HG03520 (cell line): ENCODE results near the gene IQCH.
"Not testable (repeated sequence)": the region's sequence is repeated elsewhere in the genome, so short reads cannot be mapped to it uniquely, and the experiment has no call there.

Experiments used
- ATAC-seq: cut with Tn5 transposase; IDR thresholded peaks from one replicate; pipeline ENCODE4 v1.9.1; 2021; ENCODE audit warnings: mild to moderate bottlenecking, moderate library complexity; ENCODE audit not compliant: unreplicated experiment

Gene IQCH

DNA sequence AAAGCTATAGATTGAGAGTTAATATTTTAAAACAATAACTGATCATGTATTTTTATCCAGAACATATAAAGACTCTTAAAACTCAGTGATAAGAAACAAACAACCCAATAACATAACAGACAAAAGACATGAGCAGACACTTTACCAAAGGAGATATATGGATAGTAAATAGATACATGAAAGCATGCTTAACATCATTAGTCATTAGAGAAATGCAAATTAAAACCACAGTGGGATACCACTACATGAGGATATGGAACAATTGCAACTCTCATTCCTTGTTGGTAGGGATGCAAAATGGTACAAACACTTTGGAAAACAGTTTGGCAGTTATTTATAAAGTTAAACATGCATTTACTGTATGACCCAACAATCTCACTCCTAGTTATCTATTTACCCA is 95.0 kb downstream of the IQCH start:
- no peak for ATAC-seq

DNA sequence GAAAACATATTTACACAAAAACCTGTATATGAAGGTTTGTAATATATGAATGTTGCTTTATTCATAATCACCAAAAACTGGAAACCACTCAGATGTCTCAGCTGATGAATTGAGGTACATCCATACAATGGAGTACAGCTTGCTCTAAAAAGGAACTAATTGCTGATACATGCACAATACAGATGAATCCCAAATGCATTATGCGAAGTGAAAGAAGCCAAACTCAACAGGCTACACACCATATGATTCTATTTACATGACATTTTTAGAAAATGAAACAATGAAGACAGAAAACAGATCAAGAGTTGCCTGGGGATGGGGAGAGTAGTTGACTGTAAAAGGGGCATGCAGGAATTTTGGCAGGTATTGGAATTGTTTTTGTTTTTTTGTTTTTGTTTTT is 95.5 kb downstream of the IQCH start:
- ATAC-seq, result no peak

DNA sequence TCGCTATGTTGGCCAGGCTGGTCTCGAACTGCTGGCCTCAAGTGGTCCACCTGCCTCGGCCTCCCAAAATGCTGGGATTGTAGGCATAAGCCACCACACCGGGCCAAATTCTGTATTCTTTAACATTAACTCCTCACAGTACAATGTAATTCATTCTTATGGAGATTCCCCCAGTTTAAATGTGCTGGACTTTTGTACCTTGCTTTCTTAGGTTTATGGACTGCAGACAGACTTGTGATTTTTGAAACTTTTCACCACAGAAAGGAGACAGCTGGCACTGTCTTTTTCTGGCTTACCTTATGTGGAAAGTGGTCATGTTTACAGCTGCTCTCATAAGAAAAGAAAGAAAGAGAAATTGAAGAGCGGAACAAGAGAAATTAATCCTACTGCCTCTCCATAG is 103.8 kb downstream of the IQCH start:
- no peak for ATAC-seq

DNA sequence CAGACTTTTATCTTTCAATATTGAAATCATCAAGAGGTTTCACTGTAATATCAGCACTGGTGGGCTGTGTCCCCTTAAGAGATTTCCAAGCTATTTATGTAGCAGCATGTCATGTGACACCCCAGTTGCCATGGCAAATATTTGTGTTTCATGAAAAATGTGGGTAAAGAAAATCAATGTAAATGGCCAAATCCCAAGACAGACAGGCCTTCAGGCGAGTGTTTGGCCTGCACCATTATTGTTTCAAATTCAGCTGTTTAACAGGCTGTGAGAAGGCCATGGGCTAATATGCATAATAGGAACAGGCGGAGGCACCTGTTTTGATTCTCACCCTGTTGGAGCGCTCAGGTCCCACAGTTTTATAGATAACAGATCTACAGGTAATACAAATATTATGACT is 104.2 kb downstream of the IQCH start:
- ATAC-seq, result no peak

DNA sequence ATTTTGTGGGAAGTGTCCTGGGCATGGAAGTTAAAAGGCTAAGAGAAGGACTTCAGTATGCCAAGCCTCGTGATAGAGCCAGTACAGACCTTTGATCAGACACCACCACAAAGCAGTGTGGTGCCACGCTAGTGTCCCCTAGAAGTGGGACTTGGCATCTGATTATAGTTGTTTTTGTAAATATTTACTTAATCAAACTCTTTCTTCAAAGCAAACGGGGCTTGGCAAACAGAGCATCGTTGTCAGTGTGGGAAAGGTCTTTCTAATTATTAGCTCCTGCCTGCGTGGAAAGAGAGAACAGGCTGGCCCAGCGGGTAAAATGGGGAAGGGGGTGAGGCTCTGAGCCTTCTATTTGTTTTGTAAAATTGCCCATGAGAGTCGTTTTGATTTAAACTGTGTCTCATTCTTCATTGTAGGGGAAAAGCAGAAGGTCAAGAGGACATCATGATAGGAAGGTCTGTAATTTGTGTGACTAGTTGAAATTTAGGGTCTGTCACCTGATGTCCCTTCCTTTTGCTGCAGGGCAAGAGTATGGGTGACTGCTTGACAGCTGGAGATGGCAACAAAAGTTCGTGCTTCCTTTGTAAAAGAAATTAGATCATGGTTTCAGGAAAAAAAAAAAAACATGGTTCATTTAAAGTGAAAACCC is 105.0 kb downstream of the IQCH start:
- ATAC-seq, result no peak

DNA sequence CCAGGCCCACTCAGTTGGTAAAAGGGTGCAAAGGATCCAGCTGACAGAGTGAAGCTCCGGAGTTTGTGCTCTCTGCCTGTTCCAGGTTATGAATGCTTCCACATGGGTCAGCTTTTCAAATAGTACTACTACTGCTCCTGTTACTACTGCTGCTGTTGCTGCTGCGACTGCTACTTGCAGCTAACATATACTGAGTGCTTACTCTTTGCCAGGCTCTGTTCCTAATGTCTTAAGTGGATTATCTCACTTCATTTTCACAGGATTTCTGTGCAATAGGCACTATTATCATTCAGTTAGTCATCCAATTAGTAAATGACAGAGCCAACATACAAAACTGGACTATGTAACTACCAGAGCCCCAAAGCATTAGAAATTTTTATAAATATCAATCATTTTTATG is 106.5 kb downstream of the IQCH start:
- no peak for ATAC-seq

DNA sequence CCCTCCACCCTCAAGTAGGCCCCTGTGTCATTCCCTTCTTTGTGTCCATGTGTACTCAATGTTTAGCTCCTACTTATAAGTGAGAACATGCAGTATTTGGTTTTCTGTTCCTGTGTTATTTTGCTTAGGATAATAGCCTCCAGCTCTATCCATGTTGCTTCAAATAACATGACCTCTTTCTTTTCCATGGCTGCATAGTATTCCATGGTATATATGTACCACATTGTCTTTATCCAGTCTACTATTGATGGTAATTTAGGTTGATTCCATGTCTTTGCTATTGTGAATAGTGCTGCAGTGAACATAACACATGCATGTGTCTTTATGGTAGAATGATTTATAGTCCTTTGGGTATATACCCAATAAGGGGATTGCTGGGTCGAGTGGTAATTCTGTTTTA is 109.1 kb downstream of the IQCH start:
- not testable (repeated sequence) for ATAC-seq

DNA sequence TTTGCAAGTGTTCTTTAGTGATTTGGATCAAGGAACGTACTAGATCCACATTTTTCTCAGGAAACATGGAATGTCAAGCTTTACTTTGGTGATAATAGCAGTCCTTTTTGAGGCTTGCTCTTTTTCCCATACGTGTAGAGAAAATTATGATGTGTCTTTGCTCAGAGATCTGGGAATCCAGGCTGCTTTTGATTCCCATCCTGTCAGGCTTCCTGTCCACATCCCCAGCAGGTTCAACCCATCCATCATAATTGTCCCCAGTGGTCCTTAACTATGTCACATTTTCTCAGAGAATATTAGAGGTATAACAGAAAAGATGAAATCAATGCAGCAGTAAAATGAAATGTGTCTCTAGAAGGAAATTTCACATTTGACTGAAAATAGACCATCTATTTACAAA is 111.4 kb downstream of the IQCH start:
- ATAC-seq, result no peak

DNA sequence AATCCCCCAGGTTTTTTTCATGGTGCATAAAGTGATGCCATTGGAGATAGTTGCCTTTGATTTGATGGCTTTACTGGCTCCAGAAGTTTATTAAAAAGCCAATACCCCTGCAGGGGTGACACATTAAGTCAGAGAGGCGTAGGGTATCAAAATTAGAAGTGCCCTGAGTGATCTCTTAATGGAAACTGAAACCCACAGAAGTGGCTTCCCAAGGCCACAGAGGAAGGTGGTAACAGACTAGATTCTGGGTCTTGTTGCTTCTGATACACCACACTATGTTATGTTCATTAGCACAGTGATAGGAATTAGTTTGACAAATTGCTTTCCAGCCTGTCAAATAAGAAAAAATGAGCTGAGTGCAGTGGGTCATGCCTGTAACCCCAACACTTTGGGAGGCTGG is 112.3 kb downstream of the IQCH start:
- no peak for ATAC-seq

DNA sequence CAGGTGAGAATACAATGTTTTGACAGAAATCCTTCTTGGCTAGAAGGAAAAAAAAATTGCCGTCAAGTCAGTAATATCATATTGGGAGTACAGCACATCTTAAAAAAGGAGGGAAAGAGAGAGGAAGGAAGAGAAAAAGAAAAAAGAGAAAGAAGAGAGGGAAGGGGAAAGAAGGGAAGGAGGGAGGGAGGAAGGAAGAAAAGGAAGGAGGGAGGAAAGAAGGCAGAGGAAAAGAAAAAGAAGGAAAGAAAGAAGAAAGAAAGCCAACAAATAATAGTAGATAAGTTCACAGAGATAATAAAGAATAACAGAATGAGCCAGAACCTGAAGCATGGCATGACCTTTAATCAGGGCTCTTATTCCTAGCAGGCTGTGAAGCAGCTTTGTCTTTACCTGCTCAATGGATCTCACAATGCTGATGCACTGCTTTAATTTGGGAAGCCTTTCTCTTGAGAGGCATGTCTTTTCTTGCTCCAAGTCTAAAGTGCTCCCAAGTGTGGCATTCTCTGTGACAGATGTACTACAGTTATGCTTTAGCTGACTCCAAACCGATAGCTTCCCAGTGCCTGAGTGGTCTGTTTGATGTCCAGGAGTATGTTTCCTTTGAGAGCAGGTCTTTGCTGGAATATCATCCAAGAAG is 114.9 kb downstream of the IQCH start:
- no peak for ATAC-seq

DNA sequence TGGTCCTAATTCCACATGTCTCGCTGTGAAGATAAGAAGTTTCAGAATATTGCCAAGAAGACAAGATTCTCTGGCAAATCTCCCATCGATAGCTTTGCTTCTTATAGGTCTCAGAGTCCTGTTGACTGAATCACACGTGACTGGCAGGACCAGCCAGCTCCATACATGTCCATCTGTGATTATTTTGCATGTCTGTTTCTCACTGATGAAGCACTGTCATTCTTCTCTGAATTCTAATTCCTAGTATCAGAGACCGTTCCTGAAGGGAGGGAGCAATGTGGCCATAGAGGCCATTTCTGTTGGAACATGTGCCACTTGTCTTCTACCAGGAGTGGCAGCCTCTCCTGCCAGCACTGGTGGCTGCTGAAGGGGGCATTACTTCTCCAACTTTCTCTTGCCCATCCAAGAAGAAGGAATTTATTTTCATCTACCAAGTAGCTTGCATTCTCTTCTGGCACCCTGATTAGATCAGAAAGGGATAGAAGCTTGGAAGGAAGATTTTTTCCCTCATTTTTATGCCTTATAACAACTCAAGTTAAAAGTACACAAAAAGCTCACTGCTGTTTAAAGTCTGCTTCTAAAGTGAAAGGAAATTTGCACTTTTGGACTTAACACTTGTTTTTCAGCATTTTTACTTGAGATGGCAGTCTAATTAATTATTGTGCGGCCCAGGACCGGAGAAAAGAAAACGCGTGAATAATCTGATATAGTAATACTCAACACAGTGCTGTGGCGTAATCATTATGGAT is 115.8 kb downstream of the IQCH start:
- ATAC-seq, result no peak

DNA sequence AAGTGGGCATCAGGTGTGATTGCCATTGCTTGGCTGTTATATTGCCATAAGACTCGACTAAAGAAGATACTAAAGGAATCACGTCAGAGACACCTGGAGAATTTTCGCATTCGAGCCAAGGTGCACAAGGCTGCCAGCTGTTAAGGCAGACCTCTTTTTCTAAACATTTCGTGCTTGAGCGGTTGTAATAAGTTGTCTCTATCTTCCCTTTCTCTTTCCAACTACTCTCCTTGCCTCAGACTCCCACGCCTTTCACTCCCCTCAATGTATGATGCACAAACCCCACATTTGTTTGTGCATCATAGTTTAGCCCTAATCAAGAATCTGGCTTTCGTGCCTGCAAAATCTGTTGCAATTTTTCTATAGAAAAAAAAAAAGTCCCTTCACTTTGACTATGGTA is 118.0 kb downstream of the IQCH start:
- no peak for ATAC-seq

DNA sequence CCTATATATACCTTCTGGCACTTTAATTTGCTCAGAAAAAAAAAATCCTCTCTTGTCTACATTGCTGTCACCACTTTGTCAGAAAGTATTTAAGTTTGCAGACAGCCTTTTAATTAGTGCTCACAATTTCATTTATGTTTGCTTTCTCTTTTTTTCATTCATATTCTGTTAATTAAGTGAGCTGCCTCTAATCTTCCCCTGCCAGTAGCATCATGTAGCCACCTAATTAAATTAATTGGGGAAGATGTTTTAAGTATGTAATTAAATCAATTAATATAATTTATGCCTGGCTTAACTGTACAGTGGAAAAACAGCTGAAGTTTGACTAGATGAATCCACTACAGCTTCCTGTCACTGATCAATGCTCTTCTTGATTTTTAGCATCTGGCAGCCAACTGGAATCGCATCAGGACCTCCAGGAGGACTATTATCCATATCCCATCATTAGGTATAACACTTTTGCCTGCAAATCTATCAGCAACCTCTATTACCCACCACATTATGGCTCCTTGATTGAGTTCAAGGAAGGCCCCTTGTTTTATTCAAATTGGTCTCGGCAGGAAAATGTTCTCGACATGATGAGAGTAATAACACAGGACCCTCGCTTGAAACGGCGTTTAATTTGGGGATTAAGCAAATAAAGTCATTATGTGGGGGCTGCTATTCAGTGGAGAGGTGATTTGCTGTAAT is 118.5 kb downstream of the IQCH start:
- ATAC-seq, result no peak

DNA sequence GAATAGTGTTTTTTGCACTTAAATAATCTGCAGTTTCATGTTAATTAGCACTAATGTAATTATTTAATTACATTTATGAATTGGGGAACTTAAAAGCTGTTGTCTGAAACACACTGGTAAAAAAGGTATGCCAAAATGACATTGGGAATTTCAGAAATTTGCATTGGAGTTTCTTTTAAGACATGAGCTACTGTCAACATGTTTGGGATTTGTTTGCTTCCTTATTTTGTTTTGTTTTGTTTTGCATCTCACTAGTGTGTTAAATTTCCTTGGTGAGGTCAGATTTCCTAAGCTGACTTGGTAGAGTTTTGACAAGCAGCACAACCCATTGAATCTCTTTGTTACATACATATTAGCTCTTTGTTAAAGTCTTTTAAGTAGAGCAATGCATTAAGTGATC is 119.4 kb downstream of the IQCH start:
- ATAC-seq, result no peak

DNA sequence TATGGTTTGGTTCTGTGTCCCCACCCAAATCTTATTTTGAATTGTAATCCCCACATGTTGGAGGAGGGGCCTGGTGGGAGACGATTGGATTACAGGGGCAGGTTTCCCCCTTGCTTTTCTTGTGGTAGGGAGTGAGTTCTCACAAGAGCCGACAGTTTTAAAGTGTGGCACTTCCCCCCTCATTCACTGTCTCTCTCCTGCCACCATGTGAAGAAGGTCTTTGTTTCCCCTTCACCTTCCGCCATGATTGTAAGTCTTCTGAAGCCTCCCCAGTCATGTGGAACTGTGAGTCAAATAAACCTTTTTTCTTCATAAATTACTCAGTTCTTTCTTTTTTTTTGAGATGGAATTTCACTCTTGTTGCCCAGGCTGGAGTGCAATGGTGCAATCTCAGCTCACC is 124.9 kb downstream of the IQCH start:
- no peak for ATAC-seq

DNA sequence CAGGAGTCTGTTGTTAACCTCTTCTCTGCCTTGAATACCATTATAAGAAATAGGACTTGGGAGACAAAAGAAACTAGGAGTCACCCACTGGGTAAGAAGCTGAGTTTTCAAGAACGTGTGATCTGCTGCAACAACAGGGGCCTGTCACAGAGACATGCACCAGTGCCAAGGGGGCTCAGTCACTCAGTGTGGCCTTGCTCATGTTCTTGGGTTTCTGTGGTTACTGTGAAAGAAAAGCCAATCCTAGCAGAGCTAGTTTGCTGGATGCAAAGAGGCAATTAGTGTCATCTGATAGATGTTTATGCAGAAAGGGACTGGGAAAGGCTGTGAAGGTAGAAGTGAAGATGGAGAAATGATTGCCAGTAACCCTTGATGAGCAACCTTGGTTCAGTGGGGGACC is 126.3 kb downstream of the IQCH start:
- no peak for ATAC-seq

DNA sequence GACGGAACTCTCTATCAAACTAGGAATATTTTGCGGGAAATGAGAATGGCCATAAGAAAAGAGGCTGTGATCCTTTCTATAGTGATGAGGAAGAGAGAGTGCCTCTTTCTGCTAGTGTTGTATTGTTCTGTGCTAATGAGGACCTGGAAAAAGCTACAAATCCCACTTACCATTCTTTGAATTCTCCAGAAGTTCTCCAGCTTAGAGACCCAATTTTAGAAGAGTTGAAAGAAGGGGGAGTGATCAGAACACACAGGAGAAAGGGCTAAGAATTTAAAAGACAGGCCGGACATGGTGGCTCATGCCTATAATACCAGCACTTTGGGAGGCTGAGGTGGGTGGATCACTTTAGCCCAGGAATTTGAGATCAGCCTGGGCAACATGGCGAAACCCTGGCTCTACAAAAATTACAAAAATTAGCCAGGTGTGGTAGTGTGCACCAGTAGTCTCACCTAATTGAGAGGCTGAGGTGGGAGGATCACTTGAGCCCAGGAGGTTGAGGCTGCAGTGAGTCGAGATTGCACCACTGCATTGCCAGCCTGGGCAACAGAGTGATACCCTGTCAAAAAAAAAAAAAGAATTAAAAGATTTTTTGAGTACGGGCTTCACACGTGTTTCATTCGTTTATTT is 126.9 kb downstream of the IQCH start:
- no peak for ATAC-seq

DNA sequence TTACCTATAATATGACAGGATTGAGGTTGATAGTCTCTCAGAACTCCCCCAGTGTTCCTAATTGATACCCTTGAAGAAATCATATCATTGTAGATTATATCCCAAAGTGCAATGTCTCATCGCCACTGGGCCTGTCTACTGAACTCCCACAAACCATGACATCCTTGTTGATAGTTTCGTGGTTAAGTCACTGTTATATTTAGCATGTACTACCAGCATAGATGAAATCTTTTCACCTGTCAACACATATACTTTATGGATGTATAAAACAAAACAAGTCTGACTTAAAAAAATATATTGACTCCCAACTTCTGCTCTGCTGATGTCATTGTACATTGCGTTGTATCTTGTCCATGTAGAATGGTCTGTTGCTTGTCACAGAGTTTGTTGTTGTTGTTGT is 128.1 kb downstream of the IQCH start:
- ATAC-seq, result no peak

DNA sequence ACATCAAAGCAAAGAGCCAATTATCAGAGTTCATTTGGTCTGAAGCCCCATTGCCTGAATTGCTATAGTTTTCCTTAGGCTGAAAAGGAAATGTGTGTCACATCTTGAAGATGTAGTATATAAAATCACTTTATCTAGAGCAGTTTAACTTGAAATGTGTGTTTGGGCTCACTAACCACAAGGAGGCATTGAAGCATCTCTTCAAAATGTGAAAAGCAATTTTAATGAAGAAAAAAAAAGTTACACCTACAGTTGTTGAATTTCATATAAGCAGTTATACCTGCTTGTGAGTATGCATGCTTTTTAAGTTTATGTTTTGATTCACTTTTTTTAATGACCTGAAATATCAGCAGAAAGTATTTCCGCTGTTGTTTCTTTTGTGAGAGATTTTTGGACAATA is 129.3 kb downstream of the IQCH start:
- no peak for ATAC-seq

DNA sequence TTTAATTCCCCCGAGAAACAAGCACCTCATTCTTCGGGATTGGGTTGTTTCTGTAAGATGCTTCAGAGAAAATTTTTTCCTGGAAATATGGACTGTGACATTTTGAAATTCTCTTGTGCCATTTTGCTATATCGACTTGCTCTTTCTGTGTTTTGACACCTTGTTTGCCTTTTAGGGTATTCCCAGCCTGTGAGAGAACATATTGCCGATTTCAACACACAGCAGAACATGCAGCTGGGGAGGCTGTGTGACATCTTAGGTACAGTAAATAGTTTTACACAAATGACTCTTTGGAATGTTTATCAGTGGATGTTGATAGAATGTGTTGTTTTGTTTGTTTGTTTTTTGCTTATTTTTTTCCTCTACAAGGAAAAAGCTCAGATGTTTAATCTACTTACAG is 130.2 kb downstream of the IQCH start:
- ATAC-seq, result no peak

DNA sequence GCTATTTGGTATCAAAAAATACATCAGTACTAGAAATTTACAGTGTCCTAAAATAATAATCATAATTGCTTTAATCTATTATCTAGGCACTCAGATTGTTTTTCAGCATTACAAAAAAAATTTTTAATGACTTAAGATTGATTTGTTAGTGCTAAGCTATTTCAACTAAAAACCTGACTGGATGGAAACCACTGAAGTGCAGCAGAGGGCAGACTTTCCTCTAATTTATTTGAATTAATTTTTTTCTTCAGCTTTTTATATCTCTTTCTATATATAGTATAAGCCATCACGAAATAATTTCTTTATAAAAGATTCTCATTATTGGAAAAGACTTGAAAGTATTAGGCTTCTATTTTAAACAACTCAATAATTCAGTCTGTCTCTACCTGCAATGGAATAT is 131.4 kb downstream of the IQCH start:
- ATAC-seq, result no peak
